HCT116 (cell line): ENCODE data around the gene RGP1. TPM values are rescaled to one million over a fixed set of nuclear protein-coding genes. Genes with fewer than 3 reads are reported as not detected.
A peak's percentile ranks its signal among the peaks of the same experiment; 100 is the strongest.

Experiments
- ATAC-seq: fragments of 200-7000 bp; cut with Tn5 transposase; 2 replicates; pipeline ENCODE4 v1.9.1; 2020; ENCODE audit warnings: mild to moderate bottlenecking, moderate library complexity
- BruUV-seq: library from RNA; stranded (reverse); fragments of 400-500 nt; replicated peaks from 2 replicates; lab custom pipeline; 2021; lab: Mats Ljungman, UMichigan
- CTCF ChIA-PET: fragments of 300-600 bp; sonication (Branson Sonifier 250); formaldehyde crosslinking; loops from one replicate; lab custom pipeline; 2021; ENCODE audit warnings: antibody characterized with exemption; lab: Charles Lee
- POLR2A ChIA-PET: fragments of 300-600, 350-600 bp; sonication (Branson Sonifier 250); formaldehyde crosslinking; loops from one replicate; lab custom pipeline; 2021; ENCODE audit warnings: antibody characterized with exemption; lab: Charles Lee
- RAD21 ChIA-PET, 2 experiments: fragments of 300-600 bp; sonication (Branson Sonifier 250); formaldehyde crosslinking; loops; one replicate each; lab custom pipeline; 2023; ENCODE audit warnings: low total read pairs in 2 of 2; ENCODE audit not compliant: uncharacterized antibody in 2 of 2, unreplicated experiment in 2 of 2, low non-redundant PET in 1 of 2; lab: Charles Lee
- DNase-seq: peaks from one replicate; pipeline ENCODE4 v3.0.0-alpha.2; 2010; ENCODE audit warnings: low read depth, low spot score
- H2AFZ ChIP-seq: fragments of 200-600 bp; shearing (Covaris generic), sonication (generic); 2 replicates; pipeline ENCODE4 v1.6.1; 2017; ENCODE audit warnings: low read depth, mixed run types, mixed read lengths, antibody characterized with exemption, low read length; ENCODE audit not compliant: poor library complexity, severe bottlenecking
- H3K27ac ChIP-seq: 2 replicates; pipeline ENCODE4 v1.5.1; 2012; ENCODE audit warnings: low read depth, low read length
- H3K27me3 ChIP-seq: fragments of 200-600 bp; sonication (generic); 2 replicates; pipeline ENCODE4 v1.6.1; 2016; ENCODE audit warnings: mixed run types, low read length, mixed read lengths; ENCODE audit not compliant: insufficient read depth
- H3K36me3 ChIP-seq, 2 experiments: fragments of 200-500 bp in 1 of 2; fragments of 200-600 bp in 1 of 2; sonication (Bioruptor generic) in 1 of 2; sonication (generic) in 1 of 2; 2 replicates each; pipeline versions ENCODE4 v1.5.1 to v1.6.1; 2014 to 2016; ENCODE audit warnings: low read length in 2 of 2, inconsistent platforms in 1 of 2, mixed read lengths in 1 of 2, mixed run types in 1 of 2; ENCODE audit not compliant: insufficient read depth in 2 of 2, control insufficient read depth in 1 of 2
- H3K4me1 ChIP-seq, 2 experiments: fragments of 200-600 bp in 1 of 2; sonication (generic) in 1 of 2; 2 replicates each; pipeline versions ENCODE4 v1.5.1 to v1.6.1; 2012 to 2017; ENCODE audit warnings: low read length in 2 of 2, inconsistent platforms in 1 of 2, mild to moderate bottlenecking in 1 of 2, mixed read lengths in 1 of 2, mixed run types in 1 of 2, moderate library complexity in 1 of 2; ENCODE audit not compliant: insufficient read depth in 2 of 2, control insufficient read depth in 1 of 2
- H3K4me2 ChIP-seq: fragments of 200-600 bp; sonication (generic); 2 replicates; pipeline ENCODE4 v1.6.1; 2017; ENCODE audit warnings: mixed run types, low read length, mixed read lengths
- H3K4me3 ChIP-seq, 2 experiments: fragments of 200-600 bp in 1 of 2; sonication (generic) in 1 of 2; replicated peaks in 1 of 2; 2 replicates each; pipeline ENCODE4 v1.5.1; 2011 to 2016; ENCODE audit warnings: low read length in 2 of 2, control low read depth in 1 of 2, low read depth in 1 of 2, mild to moderate bottlenecking in 1 of 2, mixed read lengths in 1 of 2, mixed run types in 1 of 2
- H3K79me2 ChIP-seq: fragments of 200-600 bp; sonication (generic); 2 replicates; pipeline ENCODE4 v1.6.1; 2017; ENCODE audit warnings: mild to moderate bottlenecking, mixed run types, low read length, moderate library complexity, mixed read lengths; ENCODE audit not compliant: insufficient read depth
- H3K9ac ChIP-seq: fragments of 200-600 bp; sonication (generic); 2 replicates; pipeline ENCODE4 v1.6.1; 2016; ENCODE audit warnings: low read length, mixed read lengths
- H3K9me2 ChIP-seq: fragments of 200-600 bp; sonication (generic), shearing (Covaris generic); 2 replicates; pipeline ENCODE4 v1.6.1; 2017; ENCODE audit warnings: mixed run types, mild to moderate bottlenecking, moderate library complexity; ENCODE audit not compliant: insufficient read depth
- H3K9me3 ChIP-seq, 2 experiments: fragments of 200-500 bp in 1 of 2; fragments of 200-600 bp in 1 of 2; sonication (Bioruptor generic) in 1 of 2; sonication (generic) in 1 of 2; 2 replicates each; pipeline ENCODE4 v1.6.1; 2014 to 2017; ENCODE audit warnings: low read length in 2 of 2, mixed read lengths in 2 of 2, inconsistent platforms in 1 of 2, low read depth in 1 of 2, mild to moderate bottlenecking in 1 of 2, mixed run types in 1 of 2, moderate library complexity in 1 of 2; ENCODE audit not compliant: control insufficient read depth in 1 of 2, insufficient read depth in 1 of 2
- H4K20me1 ChIP-seq: fragments of 200-600 bp; sonication (generic), shearing (Covaris generic); 2 replicates; pipeline ENCODE4 v1.6.1; 2017; ENCODE audit warnings: mixed run types, mild to moderate bottlenecking, moderate library complexity; ENCODE audit not compliant: insufficient read depth
- CBX3 ChIP-seq: IDR thresholded peaks from 2 replicates; pipeline ENCODE4 v1.6.1; 2012; ENCODE audit warnings: low read depth
- CEBPB ChIP-seq: IDR thresholded peaks from 2 replicates; pipeline ENCODE4 v1.6.1; 2012; ENCODE audit warnings: low read depth
- EGR1 ChIP-seq: IDR thresholded peaks from 2 replicates; pipeline ENCODE4 v1.6.1; 2012; ENCODE audit warnings: low read depth
- ELF1 ChIP-seq: IDR thresholded peaks from 2 replicates; pipeline ENCODE4 v1.6.1; 2012; ENCODE audit warnings: low read depth, borderline replicate concordance
- FOSL1 ChIP-seq: IDR thresholded peaks from 2 replicates; pipeline ENCODE4 v1.6.1; 2012; ENCODE audit warnings: low read depth
- JUND ChIP-seq: IDR thresholded peaks from 2 replicates; pipeline ENCODE4 v1.6.1; 2012
- POLR2A ChIP-seq: IDR thresholded peaks from 2 replicates; pipeline ENCODE4 v1.7.0; 2011; ENCODE audit warnings: borderline replicate concordance; ENCODE audit not compliant: insufficient read depth, insufficient read length; ENCODE audit errors: extremely low read depth
- POLR2AphosphoS5 ChIP-seq: IDR thresholded peaks from 2 replicates; pipeline ENCODE4 v1.6.1; 2011; ENCODE audit warnings: mild to moderate bottlenecking, low read depth, low read length, moderate library complexity
- RAD21 ChIP-seq: IDR thresholded peaks from 2 replicates; pipeline ENCODE4 v1.6.1; 2012; ENCODE audit warnings: low read depth, mild to moderate bottlenecking
- SIN3A ChIP-seq: IDR thresholded peaks from 2 replicates; pipeline ENCODE4 v1.6.1; 2012; ENCODE audit warnings: low read depth
- SP1 ChIP-seq: IDR thresholded peaks from 2 replicates; pipeline ENCODE4 v1.6.1; 2012; ENCODE audit warnings: low read depth
- SRF ChIP-seq: IDR thresholded peaks from 2 replicates; pipeline ENCODE4 v1.6.1; 2012; ENCODE audit warnings: low read depth
- TCF7L2 ChIP-seq: IDR thresholded peaks from 2 replicates; pipeline ENCODE4 v1.7.0; 2011; ENCODE audit warnings: borderline replicate concordance, inconsistent platforms; ENCODE audit not compliant: insufficient read depth, insufficient read length; ENCODE audit errors: extremely low read depth
- ZFX ChIP-seq: fragments of 450-650 bp; IDR thresholded peaks from 2 replicates; pipeline ENCODE4 v1.6.1; 2017
- ZNF274 ChIP-seq: fragments of 200-500 bp; sonication (Bioruptor generic); IDR thresholded peaks from 2 replicates; pipeline ENCODE4 v1.6.1; 2014; ENCODE audit warnings: mild to moderate bottlenecking, low read depth, low read length, inconsistent platforms
- intact Hi-C: fragments of 100-400 bp; cut with micrococcal nuclease; formaldehyde crosslinking; loops from 2 replicates; pipeline ENCODE4 v1.10.0; 2022
- total RNA-seq: library from RNA; stranded (reverse); gene quantifications from one replicate; pipeline ENCODE4 v1.2.1, GENCODE V29; 2021; ENCODE audit not compliant: unreplicated experiment
- TF ChIP-seq, protein P1 (sequence below), 3 experiments: fragments of 200-600 bp in 1 of 3; sonication (generic) in 1 of 3; IDR thresholded peaks in 2 of 3; conservative IDR thresholded peaks in 1 of 3; 2 replicates each; pipeline ENCODE4 v1.5.1; 2012 to 2017; ENCODE audit warnings: low read depth in 2 of 3, low read length in 2 of 3, antibody characterized with exemption in 1 of 3, borderline replicate concordance in 1 of 3, control low read depth in 1 of 3, mild to moderate bottlenecking in 1 of 3, mixed read lengths in 1 of 3, mixed run types in 1 of 3, moderate library complexity in 1 of 3; ENCODE audit not compliant: insufficient read depth in 1 of 3
- TF ChIP-seq, protein P2 (sequence below): IDR thresholded peaks from 2 replicates; pipeline ENCODE4 v1.6.1; 2012
- TF ChIP-seq, protein P3 (sequence below): IDR thresholded peaks from 2 replicates; pipeline ENCODE4 v1.6.1; 2011; ENCODE audit warnings: mild to moderate bottlenecking, low read length, moderate library complexity; ENCODE audit not compliant: insufficient replicate concordance; ENCODE audit errors: extremely low read depth
- TF ChIP-seq, protein P4 (sequence below): IDR thresholded peaks from 2 replicates; pipeline ENCODE4 v1.6.1; 2012; ENCODE audit warnings: low read depth

RGP1 gene
- total RNA-seq, 1 experiment from 2014 or later, result 32.6 TPM

DNA sequence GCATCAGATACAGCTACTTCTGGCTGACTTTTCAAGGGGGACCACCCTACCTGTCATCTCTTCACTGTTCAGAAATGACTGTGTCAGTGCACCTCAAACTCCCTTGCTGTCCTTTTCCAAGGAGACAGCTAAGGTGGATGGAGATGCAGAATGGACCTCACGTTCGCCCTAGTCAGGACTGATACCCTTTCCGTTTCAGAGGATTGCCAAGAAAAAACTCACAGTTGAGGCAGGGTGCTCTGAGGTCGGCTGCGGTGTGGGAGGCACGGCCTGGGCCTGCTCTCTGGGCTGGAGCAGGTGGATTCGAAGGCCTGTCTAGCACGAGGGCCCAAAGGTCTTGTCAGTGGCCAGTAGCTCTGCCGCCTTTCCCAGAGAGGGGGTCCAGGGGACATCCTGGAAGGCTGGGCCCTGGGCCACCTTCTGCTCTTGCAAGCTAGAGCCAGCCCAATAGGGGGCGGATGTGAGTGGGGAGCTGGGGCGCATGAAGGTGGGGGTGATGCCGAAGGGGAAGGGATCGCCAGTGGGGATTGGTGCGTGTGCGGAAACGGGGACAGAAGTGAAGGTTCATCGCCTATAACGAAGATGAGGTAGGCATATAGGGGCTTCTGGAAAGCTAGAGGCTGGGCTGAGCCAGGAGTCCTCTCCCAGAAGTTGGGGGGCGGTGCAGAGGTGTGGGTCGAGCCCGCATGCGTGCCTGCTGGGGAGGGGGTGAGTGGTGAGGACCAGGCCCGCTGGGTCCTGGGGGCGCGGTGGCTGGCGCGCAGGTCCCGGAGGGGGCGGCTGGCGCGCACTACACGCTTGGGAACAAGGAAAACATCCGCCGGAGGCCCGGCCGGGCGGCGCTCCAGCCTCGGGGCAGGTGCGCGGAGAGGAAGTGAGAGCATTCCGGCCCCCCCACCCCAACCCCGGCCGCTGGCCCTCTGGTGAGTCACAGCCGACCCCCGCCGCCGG lies 7.5 kb downstream of the RGP1 start:
- DNase-seq (peak; percentile 58), ATAC-seq (peak; percentile 84)
- no peaks in the 10 kb centered on the region for H4K20me1 ChIP-seq
- H2AFZ ChIP-seq, result no peak overlapping the region
- peaks cover 34% of the 10 kb centered on the region for H3K79me2 ChIP-seq
- no peaks in the 10 kb centered on the region for H3K27me3 ChIP-seq
- H3K4me2 ChIP-seq, result peak overlapping the region; percentile 81
- ChIA-PET CTCF (interaction anchor here (0.6 to 1.6 kb wide), 7 partner anchors 9 to 288 kb away, joined by 3 to 10 read pairs (median 4); partner anchors contain the start of genes CREB3 and TLN1), RAD21 (no interaction called here), POLR2A (interaction anchor here (1.3 kb wide), 1 partner anchor 98 kb away, joined by 3 read pairs; the partner anchor contains the start of genes CCDC107 and RMRP)
- peak overlapping the region; percentile 81 to 83 for H3K4me3 ChIP-seq
- H3K27ac ChIP-seq, result peak overlapping the region; percentile 88
- H3K36me3 ChIP-seq, result peaks cover 13 to 21% of the 10 kb centered on the region in 2 experiments; a peak in 3 of 4 replicates
- BruUV-seq, result no TSS peak
- H3K9me3 ChIP-seq, result no peaks in the 10 kb centered on the region
- intact Hi-C loops, result no loop called here
- H3K9ac ChIP-seq, result peak overlapping the region; percentile 89
- H3K4me1 ChIP-seq, result peaks cover 10 to 25% of the 10 kb centered on the region in 2 experiments; a peak in 3 of 4 replicates
- H3K9me2 ChIP-seq, result no peaks in the 10 kb centered on the region
- TF ChIP-seq EGR1 (no peak), SIN3A (no peak), CBX3 (no peak), SRF (no peak), ZNF274 (no peak), CEBPB (no peak), ZFX (no peak), TCF7L2 (no peak), JUND (no peak), POLR2A (no peak), SP1 (no peak), RAD21 (no peak), FOSL1 (no peak), POLR2AphosphoS5 (peak; percentile 35), ELF1 (no peak)
- TF ChIP-seq, protein P1, sequence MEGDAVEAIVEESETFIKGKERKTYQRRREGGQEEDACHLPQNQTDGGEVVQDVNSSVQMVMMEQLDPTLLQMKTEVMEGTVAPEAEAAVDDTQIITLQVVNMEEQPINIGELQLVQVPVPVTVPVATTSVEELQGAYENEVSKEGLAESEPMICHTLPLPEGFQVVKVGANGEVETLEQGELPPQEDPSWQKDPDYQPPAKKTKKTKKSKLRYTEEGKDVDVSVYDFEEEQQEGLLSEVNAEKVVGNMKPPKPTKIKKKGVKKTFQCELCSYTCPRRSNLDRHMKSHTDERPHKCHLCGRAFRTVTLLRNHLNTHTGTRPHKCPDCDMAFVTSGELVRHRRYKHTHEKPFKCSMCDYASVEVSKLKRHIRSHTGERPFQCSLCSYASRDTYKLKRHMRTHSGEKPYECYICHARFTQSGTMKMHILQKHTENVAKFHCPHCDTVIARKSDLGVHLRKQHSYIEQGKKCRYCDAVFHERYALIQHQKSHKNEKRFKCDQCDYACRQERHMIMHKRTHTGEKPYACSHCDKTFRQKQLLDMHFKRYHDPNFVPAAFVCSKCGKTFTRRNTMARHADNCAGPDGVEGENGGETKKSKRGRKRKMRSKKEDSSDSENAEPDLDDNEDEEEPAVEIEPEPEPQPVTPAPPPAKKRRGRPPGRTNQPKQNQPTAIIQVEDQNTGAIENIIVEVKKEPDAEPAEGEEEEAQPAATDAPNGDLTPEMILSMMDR (IDR thresholded peaks at IDR 0.05 in 2 of 3, conservative IDR thresholded peaks at IDR 0.05 in 1 of 3; ENCODE audit: borderline replicate concordance in 1 of 3, insufficient read depth in 1 of 3, low read depth in 2 of 3, low read length in 2 of 3), result peak in 2 of 3 experiments; percentile 79 to 82; a peak in 4 of 6 replicates
- TF ChIP-seq, protein P2, sequence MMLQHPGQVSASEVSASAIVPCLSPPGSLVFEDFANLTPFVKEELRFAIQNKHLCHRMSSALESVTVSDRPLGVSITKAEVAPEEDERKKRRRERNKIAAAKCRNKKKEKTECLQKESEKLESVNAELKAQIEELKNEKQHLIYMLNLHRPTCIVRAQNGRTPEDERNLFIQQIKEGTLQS, result no peak
- TF ChIP-seq, protein P3, sequence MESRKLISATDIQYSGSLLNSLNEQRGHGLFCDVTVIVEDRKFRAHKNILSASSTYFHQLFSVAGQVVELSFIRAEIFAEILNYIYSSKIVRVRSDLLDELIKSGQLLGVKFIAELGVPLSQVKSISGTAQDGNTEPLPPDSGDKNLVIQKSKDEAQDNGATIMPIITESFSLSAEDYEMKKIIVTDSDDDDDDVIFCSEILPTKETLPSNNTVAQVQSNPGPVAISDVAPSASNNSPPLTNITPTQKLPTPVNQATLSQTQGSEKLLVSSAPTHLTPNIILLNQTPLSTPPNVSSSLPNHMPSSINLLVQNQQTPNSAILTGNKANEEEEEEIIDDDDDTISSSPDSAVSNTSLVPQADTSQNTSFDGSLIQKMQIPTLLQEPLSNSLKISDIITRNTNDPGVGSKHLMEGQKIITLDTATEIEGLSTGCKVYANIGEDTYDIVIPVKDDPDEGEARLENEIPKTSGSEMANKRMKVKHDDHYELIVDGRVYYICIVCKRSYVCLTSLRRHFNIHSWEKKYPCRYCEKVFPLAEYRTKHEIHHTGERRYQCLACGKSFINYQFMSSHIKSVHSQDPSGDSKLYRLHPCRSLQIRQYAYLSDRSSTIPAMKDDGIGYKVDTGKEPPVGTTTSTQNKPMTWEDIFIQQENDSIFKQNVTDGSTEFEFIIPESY, result no peak
- TF ChIP-seq, protein P4, sequence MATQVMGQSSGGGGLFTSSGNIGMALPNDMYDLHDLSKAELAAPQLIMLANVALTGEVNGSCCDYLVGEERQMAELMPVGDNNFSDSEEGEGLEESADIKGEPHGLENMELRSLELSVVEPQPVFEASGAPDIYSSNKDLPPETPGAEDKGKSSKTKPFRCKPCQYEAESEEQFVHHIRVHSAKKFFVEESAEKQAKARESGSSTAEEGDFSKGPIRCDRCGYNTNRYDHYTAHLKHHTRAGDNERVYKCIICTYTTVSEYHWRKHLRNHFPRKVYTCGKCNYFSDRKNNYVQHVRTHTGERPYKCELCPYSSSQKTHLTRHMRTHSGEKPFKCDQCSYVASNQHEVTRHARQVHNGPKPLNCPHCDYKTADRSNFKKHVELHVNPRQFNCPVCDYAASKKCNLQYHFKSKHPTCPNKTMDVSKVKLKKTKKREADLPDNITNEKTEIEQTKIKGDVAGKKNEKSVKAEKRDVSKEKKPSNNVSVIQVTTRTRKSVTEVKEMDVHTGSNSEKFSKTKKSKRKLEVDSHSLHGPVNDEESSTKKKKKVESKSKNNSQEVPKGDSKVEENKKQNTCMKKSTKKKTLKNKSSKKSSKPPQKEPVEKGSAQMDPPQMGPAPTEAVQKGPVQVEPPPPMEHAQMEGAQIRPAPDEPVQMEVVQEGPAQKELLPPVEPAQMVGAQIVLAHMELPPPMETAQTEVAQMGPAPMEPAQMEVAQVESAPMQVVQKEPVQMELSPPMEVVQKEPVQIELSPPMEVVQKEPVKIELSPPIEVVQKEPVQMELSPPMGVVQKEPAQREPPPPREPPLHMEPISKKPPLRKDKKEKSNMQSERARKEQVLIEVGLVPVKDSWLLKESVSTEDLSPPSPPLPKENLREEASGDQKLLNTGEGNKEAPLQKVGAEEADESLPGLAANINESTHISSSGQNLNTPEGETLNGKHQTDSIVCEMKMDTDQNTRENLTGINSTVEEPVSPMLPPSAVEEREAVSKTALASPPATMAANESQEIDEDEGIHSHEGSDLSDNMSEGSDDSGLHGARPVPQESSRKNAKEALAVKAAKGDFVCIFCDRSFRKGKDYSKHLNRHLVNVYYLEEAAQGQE, result no peak
